GM18508 (cell line): ENCODE measurements around the gene SPON2.
"Not testable (repeated sequence)": the region's sequence is repeated elsewhere in the genome, so short reads cannot be mapped to it uniquely, and the experiment has no call there.

Experiments used
- ATAC-seq: cut with Tn5 transposase; IDR thresholded peaks from one replicate; pipeline ENCODE4 v1.9.1; 2021; ENCODE audit warnings: moderate number of reproducible peaks; ENCODE audit not compliant: insufficient read depth, unreplicated experiment

Gene SPON2

GRCh38 chr4:1154126-1154522, 18.3 kb downstream of the SPON2 start:
- ATAC-seq = no peak

GRCh38 chr4:1153567-1154090, 18.8 kb downstream of the SPON2 start:
- no peak for ATAC-seq

GRCh38 chr4:1152290-1152689, 20.1 kb downstream of the SPON2 start:
- no peak for ATAC-seq

GRCh38 chr4:1151541-1151940, 20.8 kb downstream of the SPON2 start:
- ATAC-seq = no peak

- no peak for ATAC-seq
Measured at GRCh38 chr4:1150875-1151274, 21.5 kb downstream of the SPON2 start.

- no peak for ATAC-seq
Measured at GRCh38 chr4:1139860-1140259, 32.5 kb downstream of the SPON2 start.

- no peak for ATAC-seq
Measured at GRCh38 chr4:1137850-1138249, 34.5 kb downstream of the SPON2 start.

GRCh38 chr4:1137063-1137776, 35.2 kb downstream of the SPON2 start:
- no peak for ATAC-seq

GRCh38 chr4:1136048-1136447, 36.3 kb downstream of the SPON2 start:
- ATAC-seq = no peak

GRCh38 chr4:1133033-1133432, 39.4 kb downstream of the SPON2 start:
- ATAC-seq = no peak

- peak; percentile 77 for ATAC-seq
Measured at GRCh38 chr4:1130316-1131186, 41.8 kb downstream of the SPON2 start.

- no peak for ATAC-seq
Measured at GRCh38 chr4:1126506-1126905, 45.9 kb downstream of the SPON2 start.

GRCh38 chr4:1125466-1125865, 46.9 kb downstream of the SPON2 start:
- not testable (repeated sequence) for ATAC-seq

GRCh38 chr4:1124818-1125217, 47.6 kb downstream of the SPON2 start:
- no peak for ATAC-seq

- no peak for ATAC-seq
Measured at GRCh38 chr4:1122505-1122904, 49.9 kb downstream of the SPON2 start.
